Measurements from ENCODE around the gene TNFRSF8. TPM values are rescaled to one million over a fixed set of nuclear protein-coding genes. Genes with fewer than 3 reads are reported as not detected.

TNFRSF8 gene
- total and polyA plus RNA-seq, 2 donors, result 0.94 to 3.3 TPM

DNA sequence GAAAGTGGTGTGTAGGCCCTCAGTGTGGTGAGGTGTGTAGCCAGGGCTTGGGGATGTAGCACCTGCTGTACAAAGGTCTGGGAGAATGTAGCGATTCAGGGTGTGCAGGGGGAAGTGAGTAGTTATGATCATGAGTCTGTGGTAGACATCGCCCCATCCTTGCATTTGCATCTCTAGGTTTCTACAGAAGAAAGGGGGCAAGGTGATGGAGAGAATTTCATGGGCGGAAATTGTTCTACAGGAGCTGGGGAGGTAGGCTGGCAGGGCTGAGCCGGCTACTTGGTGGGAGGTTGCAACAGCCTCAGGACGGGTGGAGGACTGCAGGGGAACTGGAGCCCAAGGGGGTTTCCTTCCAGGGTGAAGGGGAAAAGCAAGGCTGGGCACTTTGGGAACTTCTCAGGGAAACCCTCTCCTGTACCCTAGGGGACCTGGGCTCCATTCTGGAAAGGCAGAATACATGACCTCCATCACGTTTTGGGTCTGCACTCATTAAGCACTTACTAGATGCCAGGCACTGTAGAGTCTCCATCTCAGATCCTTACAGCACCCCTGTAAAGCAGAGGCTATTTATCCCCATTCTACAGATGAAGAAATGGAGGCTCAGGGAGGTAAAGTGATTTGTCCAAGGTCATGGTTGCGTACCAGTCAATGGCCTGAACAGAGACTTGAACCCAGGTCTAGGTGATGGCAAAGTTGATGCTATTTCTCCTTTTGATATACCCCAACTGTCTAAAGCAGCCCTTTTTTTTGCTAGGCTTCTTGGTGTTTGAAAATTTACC, 89.2 kb downstream of the TNFRSF8 start:
- no peaks in the 10 kb centered on the region for H3K27me3 ChIP-seq (ENCODE audit: control insufficient read depth in 2 of 2, insufficient read depth in 1 of 2, low read length in 1 of 2)
- no peak overlapping the region for H3K27ac ChIP-seq (ENCODE audit: low read depth in 1 of 2, low read length in 1 of 2)
- H3K9me3 ChIP-seq (ENCODE audit: control insufficient read depth in 2 of 2, insufficient read depth in 1 of 2, low read length in 1 of 2), result peaks cover 0 to 9% of the 10 kb centered on the region in 2 donors
- 90% methylated on average over 7 of the region's 7 CpGs for WGBS
- peaks cover 0 to 63% of the 10 kb centered on the region in 2 donors for H3K4me1 ChIP-seq (ENCODE audit: control insufficient read depth in 2 of 2, insufficient read depth in 2 of 2, low read length in 2 of 2)
- peak in 1 of 9 donors; percentile 37 for DNase-seq (ENCODE audit: low read depth in 6 of 9, low spot score in 9 of 9)
- no peaks in the 10 kb centered on the region for H3K36me3 ChIP-seq (ENCODE audit: control insufficient read depth in 2 of 2, insufficient read depth in 2 of 2, low read length in 1 of 2)
- no peak overlapping the region for H3K4me3 ChIP-seq (ENCODE audit: low read length in 2 of 2)

GRCh38 chr1:12153181-12153785, 90.2 kb downstream of the TNFRSF8 start:
- 43% methylated on average over 13 of the region's 13 CpGs for WGBS
- Histone ChIP-seq H3K4me3 (ENCODE audit: low read length in 2 of 2) (no peak overlapping the region), H3K4me1 (ENCODE audit: control insufficient read depth in 2 of 2, insufficient read depth in 2 of 2, low read length in 2 of 2) (peaks cover 7 to 63% of the 10 kb centered on the region in 2 donors), H3K36me3 (ENCODE audit: control insufficient read depth in 2 of 2, insufficient read depth in 2 of 2, low read length in 1 of 2) (no peaks in the 10 kb centered on the region), H3K27ac (ENCODE audit: low read depth in 1 of 2, low read length in 1 of 2) (peak overlapping the region in 1 of 2 donors; percentile 55), H3K27me3 (ENCODE audit: control insufficient read depth in 2 of 2, insufficient read depth in 1 of 2, low read length in 1 of 2) (no peaks in the 10 kb centered on the region), H3K9me3 (ENCODE audit: control insufficient read depth in 2 of 2, insufficient read depth in 1 of 2, low read length in 1 of 2) (peaks cover 0 to 9% of the 10 kb centered on the region in 2 donors)
- peak in 1 of 9 donors; percentile 42 for DNase-seq (ENCODE audit: low read depth in 6 of 9, low spot score in 9 of 9)

DNA sequence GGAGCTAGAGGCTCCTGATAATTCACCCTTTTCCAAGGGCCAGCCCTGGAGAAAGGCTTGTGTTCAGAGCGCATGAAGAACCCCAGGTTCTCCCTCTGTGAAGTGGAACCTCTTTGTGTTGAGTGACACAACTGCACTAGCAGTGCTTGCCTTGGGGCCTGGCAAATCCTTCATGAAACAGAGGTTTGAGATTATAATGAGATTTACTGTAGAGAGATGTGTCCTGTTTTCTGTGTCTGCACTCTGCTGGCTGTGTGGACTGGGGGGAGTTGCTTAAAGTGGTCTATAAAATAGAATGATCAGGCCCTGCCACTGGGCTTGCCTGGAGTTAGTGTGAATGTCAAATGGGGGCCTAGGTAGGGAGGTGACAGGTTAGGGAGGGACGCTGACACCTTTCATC, 92.2 kb downstream of the TNFRSF8 start:
- H3K27me3 ChIP-seq (ENCODE audit: control insufficient read depth in 2 of 2, insufficient read depth in 1 of 2, low read length in 1 of 2), result no peaks in the 10 kb centered on the region
- DNase-seq (ENCODE audit: low read depth in 6 of 9, low spot score in 9 of 9), result no peak
- H3K4me3 ChIP-seq (ENCODE audit: low read length in 2 of 2), result no peak overlapping the region
- H3K4me1 ChIP-seq (ENCODE audit: control insufficient read depth in 2 of 2, insufficient read depth in 2 of 2, low read length in 2 of 2), result peaks cover 13 to 56% of the 10 kb centered on the region in 2 donors
- no peaks in the 10 kb centered on the region for H3K36me3 ChIP-seq (ENCODE audit: control insufficient read depth in 2 of 2, insufficient read depth in 2 of 2, low read length in 1 of 2)
- H3K27ac ChIP-seq (ENCODE audit: low read depth in 1 of 2, low read length in 1 of 2), result no peak overlapping the region
- H3K9me3 ChIP-seq (ENCODE audit: control insufficient read depth in 2 of 2, insufficient read depth in 1 of 2, low read length in 1 of 2), result peaks cover 0 to under 1% of the 10 kb centered on the region in 2 donors
- 96% methylated on average over 2 of the region's 2 CpGs for WGBS

DNA sequence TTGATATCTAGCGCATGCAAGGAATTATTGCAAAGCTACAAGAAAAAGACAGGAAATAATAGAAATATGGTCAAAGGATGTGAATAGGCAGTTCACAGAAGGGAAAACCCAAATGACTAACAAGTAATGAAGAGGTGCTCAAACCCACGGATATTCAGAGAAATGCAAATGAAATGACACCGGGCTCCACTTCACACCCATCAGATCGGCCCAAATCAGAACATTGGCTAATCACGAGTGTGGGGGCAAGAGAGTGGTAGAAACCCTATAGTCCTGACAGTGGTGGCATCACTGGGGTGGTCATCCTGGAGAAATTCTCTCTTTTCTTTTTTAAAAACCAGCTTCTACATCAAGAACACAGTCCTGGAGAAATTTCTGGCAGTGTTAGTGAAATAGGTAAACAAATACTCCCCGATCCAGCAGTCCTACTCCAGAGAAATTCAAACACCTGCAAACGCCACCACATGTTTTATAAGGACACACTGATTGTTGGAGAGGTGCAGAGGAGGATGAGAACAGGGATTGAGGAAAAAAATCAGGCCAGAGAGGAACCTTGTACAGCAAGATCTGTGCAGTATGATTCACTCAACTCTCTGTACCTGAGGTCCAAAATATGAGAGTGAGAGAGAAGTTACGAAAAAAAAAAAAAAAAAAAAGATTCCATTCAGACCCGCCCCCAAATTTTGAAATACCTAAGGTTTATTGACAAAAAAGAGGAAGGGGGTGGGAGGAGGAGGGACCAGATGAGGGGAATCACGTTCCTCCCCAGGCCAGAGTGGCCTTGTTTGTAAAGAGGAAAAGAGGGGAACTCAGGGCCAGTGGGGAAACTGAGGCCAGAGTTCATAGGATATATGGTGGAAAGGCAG, 94.5 kb downstream of the TNFRSF8 start:
- H3K36me3 ChIP-seq (ENCODE audit: control insufficient read depth in 2 of 2, insufficient read depth in 2 of 2, low read length in 1 of 2), result no peaks in the 10 kb centered on the region
- no peak overlapping the region for H3K27ac ChIP-seq (ENCODE audit: low read depth in 1 of 2, low read length in 1 of 2)
- WGBS, result 69% methylated on average over 10 of the region's 10 CpGs
- DNase-seq (ENCODE audit: low read depth in 6 of 9, low spot score in 9 of 9), result no peak
- peaks cover 13 to 56% of the 10 kb centered on the region in 2 donors for H3K4me1 ChIP-seq (ENCODE audit: control insufficient read depth in 2 of 2, insufficient read depth in 2 of 2, low read length in 2 of 2)
- H3K9me3 ChIP-seq (ENCODE audit: control insufficient read depth in 2 of 2, insufficient read depth in 1 of 2, low read length in 1 of 2), result no peaks in the 10 kb centered on the region
- H3K4me3 ChIP-seq (ENCODE audit: low read length in 2 of 2), result no peak overlapping the region
- H3K27me3 ChIP-seq (ENCODE audit: control insufficient read depth in 2 of 2, insufficient read depth in 1 of 2, low read length in 1 of 2), result no peaks in the 10 kb centered on the region

GRCh38 chr1:12158357-12159092, 95.4 kb downstream of the TNFRSF8 start:
- no peaks in the 10 kb centered on the region for H3K36me3 ChIP-seq (ENCODE audit: control insufficient read depth in 2 of 2, insufficient read depth in 2 of 2, low read length in 1 of 2)
- H3K9me3 ChIP-seq (ENCODE audit: control insufficient read depth in 2 of 2, insufficient read depth in 1 of 2, low read length in 1 of 2), result no peaks in the 10 kb centered on the region
- 62% methylated on average over 22 of the region's 22 CpGs for WGBS
- no peaks in the 10 kb centered on the region for H3K27me3 ChIP-seq (ENCODE audit: control insufficient read depth in 2 of 2, insufficient read depth in 1 of 2, low read length in 1 of 2)
- peak overlapping the region in 1 of 2 donors; percentile 60 for H3K27ac ChIP-seq (ENCODE audit: low read depth in 1 of 2, low read length in 1 of 2)
- H3K4me3 ChIP-seq (ENCODE audit: low read length in 2 of 2), result no peak overlapping the region
- DNase-seq (ENCODE audit: low read depth in 6 of 9, low spot score in 9 of 9), result peak in 1 of 9 donors; percentile 51
- H3K4me1 ChIP-seq (ENCODE audit: control insufficient read depth in 2 of 2, insufficient read depth in 2 of 2, low read length in 2 of 2), result peaks cover 13 to 47% of the 10 kb centered on the region in 2 donors

DNA sequence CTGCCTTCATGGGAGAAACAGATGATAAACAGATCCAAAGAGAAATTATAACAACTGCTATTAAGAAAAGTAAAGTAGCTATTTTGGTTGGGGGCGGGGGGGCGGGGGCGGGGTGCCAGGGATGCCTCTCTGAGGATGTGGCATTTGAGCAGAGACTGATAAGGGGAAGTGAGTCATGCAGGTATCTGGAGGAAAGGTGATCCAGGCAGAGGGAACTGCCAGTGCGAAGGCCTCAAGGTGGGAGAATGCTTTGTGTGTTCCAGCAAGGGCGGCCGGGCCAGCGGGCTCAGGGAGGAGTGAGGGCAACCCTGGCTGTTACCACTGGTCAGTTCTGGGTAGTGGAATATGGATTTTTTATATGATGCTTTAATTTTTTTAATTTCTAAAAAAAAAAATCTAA, 96.7 kb downstream of the TNFRSF8 start:
- peak in 1 of 9 donors; percentile 44 for DNase-seq (ENCODE audit: low read depth in 6 of 9, low spot score in 9 of 9)
- 85% methylated on average over 7 of the region's 7 CpGs for WGBS
- Histone ChIP-seq H3K9me3 (ENCODE audit: control insufficient read depth in 2 of 2, insufficient read depth in 1 of 2, low read length in 1 of 2) (no peaks in the 10 kb centered on the region), H3K27ac (ENCODE audit: low read depth in 1 of 2, low read length in 1 of 2) (no peak overlapping the region), H3K27me3 (ENCODE audit: control insufficient read depth in 2 of 2, insufficient read depth in 1 of 2, low read length in 1 of 2) (peaks cover 0 to 2% of the 10 kb centered on the region in 2 donors), H3K4me3 (ENCODE audit: low read length in 2 of 2) (no peak overlapping the region), H3K36me3 (ENCODE audit: control insufficient read depth in 2 of 2, insufficient read depth in 2 of 2, low read length in 1 of 2) (no peaks in the 10 kb centered on the region), H3K4me1 (ENCODE audit: control insufficient read depth in 2 of 2, insufficient read depth in 2 of 2, low read length in 2 of 2) (peaks cover 13 to 45% of the 10 kb centered on the region in 2 donors)

GRCh38 chr1:12161324-12161661, 98.2 kb downstream of the TNFRSF8 start:
- peak overlapping the region in 1 of 2 donors; percentile 73 for H3K27ac ChIP-seq (ENCODE audit: low read depth in 1 of 2, low read length in 1 of 2)
- H3K27me3 ChIP-seq (ENCODE audit: control insufficient read depth in 2 of 2, insufficient read depth in 1 of 2, low read length in 1 of 2), result peaks cover 4 to 17% of the 10 kb centered on the region in 2 donors
- H3K36me3 ChIP-seq (ENCODE audit: control insufficient read depth in 2 of 2, insufficient read depth in 2 of 2, low read length in 1 of 2), result no peaks in the 10 kb centered on the region
- no peaks in the 10 kb centered on the region for H3K9me3 ChIP-seq (ENCODE audit: control insufficient read depth in 2 of 2, insufficient read depth in 1 of 2, low read length in 1 of 2)
- 67% methylated on average over 2 of the region's 2 CpGs for WGBS
- peaks cover 13 to 46% of the 10 kb centered on the region in 2 donors for H3K4me1 ChIP-seq (ENCODE audit: control insufficient read depth in 2 of 2, insufficient read depth in 2 of 2, low read length in 2 of 2)
- H3K4me3 ChIP-seq (ENCODE audit: low read length in 2 of 2), result no peak overlapping the region
- DNase-seq (ENCODE audit: low read depth in 6 of 9, low spot score in 9 of 9), result no peak

DNA sequence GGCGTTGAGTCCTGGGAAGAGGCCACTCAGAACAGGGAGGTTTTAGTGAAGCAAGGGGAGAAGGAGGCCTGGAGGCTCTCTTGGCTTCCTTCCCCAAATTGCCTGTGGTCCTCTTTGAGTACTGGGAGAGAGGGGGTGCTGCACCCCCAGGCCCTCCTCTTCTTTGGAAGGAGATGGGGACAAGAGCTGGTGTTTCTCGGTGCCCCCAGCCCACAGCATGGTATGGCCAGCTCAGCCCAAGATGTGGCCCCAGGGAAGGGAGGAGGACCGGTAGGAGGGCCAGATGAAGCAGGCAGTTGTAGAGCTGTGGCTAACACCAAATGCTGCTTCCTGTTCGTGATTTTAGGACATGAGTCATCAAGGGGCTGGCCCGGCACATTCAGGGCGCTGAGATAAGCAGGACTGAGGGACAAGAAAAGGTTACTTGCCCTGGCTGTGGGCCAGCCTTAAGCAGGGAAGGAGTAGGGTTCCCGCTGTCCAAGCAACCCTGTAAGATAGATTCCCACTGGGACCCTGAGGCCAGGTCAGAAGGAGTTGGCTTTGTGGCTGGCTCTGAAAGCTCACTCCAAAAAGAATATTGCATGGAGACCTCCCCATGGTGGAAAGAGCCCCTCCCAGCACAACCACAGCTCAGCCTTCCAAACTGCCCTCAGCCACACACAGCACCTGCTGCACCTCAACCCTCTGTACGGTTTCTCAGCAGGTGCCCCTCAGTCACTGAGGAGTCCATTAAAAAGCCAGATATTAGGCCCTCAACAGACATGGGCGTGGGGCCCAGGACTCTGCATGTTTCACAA, 98.8 kb downstream of the TNFRSF8 start:
- WGBS, result 14% methylated on average over 9 of the region's 9 CpGs

More for the DNA sequence above, 98.8 kb downstream of the TNFRSF8 start:
- peak in 1 of 9 donors; percentile 58 for DNase-seq (ENCODE audit: low read depth in 6 of 9, low spot score in 9 of 9)
- Histone ChIP-seq H3K27me3 (ENCODE audit: control insufficient read depth in 2 of 2, insufficient read depth in 1 of 2, low read length in 1 of 2) (peaks cover 6 to 22% of the 10 kb centered on the region in 2 donors), H3K36me3 (ENCODE audit: control insufficient read depth in 2 of 2, insufficient read depth in 2 of 2, low read length in 1 of 2) (no peaks in the 10 kb centered on the region), H3K9me3 (ENCODE audit: control insufficient read depth in 2 of 2, insufficient read depth in 1 of 2, low read length in 1 of 2) (no peaks in the 10 kb centered on the region), H3K27ac (ENCODE audit: low read depth in 1 of 2, low read length in 1 of 2) (peak overlapping the region in 1 of 2 donors; percentile 73), H3K4me3 (ENCODE audit: low read length in 2 of 2) (no peak overlapping the region), H3K4me1 (ENCODE audit: control insufficient read depth in 2 of 2, insufficient read depth in 2 of 2, low read length in 2 of 2) (peaks cover 13 to 51% of the 10 kb centered on the region in 2 donors)

Measured in thymus (tissue), 11 donors.